GM12878 (cell line): ENCODE measurements around the gene WHRN. TPM values are rescaled to one million over a fixed set of nuclear protein-coding genes. Genes with fewer than 3 reads are reported as not detected.

ENCODE experiments used
- ATAC-seq: fragments of 200-7000 bp; cut with Tn5 transposase; 3 replicates; pipeline ENCODE4 v1.9.1; 2020; ENCODE audit warnings: mild to moderate bottlenecking, moderate library complexity
- BruUV-seq: library from RNA; stranded (reverse); fragments of 400-500 nt; replicated peaks from 2 replicates; lab custom pipeline; 2021; lab: Mats Ljungman, UMichigan
- CTCF ChIA-PET: fragments of 300-600 bp; sonication (Branson Sonifier 250); formaldehyde crosslinking; extraction: SDS; loops from one replicate; lab custom pipeline; 2021; ENCODE audit warnings: inconsistent platforms; lab: Yijun Ruan, JAX
- POLR2A ChIA-PET: fragments of 350-600 bp; formaldehyde crosslinking; extraction: SDS; loops from one replicate; lab custom pipeline; 2021; ENCODE audit warnings: inconsistent platforms; lab: Charles Lee
- RAD21 ChIA-PET: fragments of 300-600 bp; sonication (Branson Sonifier 250); formaldehyde crosslinking; loops from one replicate; lab custom pipeline; 2023; ENCODE audit warnings: antibody characterized with exemption; ENCODE audit not compliant: unreplicated experiment; lab: Charles Lee
- SMC1A ChIA-PET: fragments of 300-600 bp; sonication (Branson Sonifier 250); formaldehyde crosslinking; loops from one replicate; lab custom pipeline; 2023; ENCODE audit not compliant: unreplicated experiment, uncharacterized antibody; lab: Charles Lee
- DNase-seq: peaks from one replicate; pipeline ENCODE4 v3.0.0-alpha.2; 2011; ENCODE audit warnings: low read depth, low spot score
- FAIRE-seq: peaks from 3 replicates; lab custom pipeline; 2011; peaks lifted over from hg19 to GRCh38; lab: Jason Lieb, UNC
- H2AFZ ChIP-seq: 2 replicates; pipeline ENCODE4 v1.6.0; 2011; ENCODE audit warnings: low read depth, low read length, control low read depth; ENCODE audit not compliant: control insufficient read depth
- H3K27ac ChIP-seq: 2 replicates; pipeline ENCODE4 v1.5.1; 2011; ENCODE audit warnings: control low read depth; ENCODE audit not compliant: control insufficient read depth, insufficient read depth
- H3K27me3 ChIP-seq, 2 experiments: replicated peaks in 1 of 2; 2 replicates each; pipeline versions ENCODE4 v1.6.0 to v1.6.1; 2011; ENCODE audit warnings: low read length in 1 of 2; ENCODE audit not compliant: control insufficient read depth in 2 of 2, insufficient read depth in 2 of 2
- H3K36me3 ChIP-seq, 2 experiments: 2 replicates each; pipeline ENCODE4 v1.5.1; 2011; ENCODE audit warnings: low read length in 1 of 2; ENCODE audit not compliant: control insufficient read depth in 2 of 2, insufficient read depth in 2 of 2
- H3K4me1 ChIP-seq: 2 replicates; pipeline ENCODE4 v1.6.1; 2011; ENCODE audit warnings: mild to moderate bottlenecking, low read length, moderate library complexity, mixed read lengths; ENCODE audit not compliant: control insufficient read depth, insufficient read depth
- H3K4me2 ChIP-seq: 2 replicates; pipeline ENCODE4 v1.6.0; 2011; ENCODE audit warnings: control low read depth; ENCODE audit not compliant: control insufficient read depth, insufficient read depth
- H3K4me3 ChIP-seq: fragments of 200-600 bp; sonication (generic); 2 replicates; pipeline ENCODE4 v1.5.1; 2016
- H3K79me2 ChIP-seq: 2 replicates; pipeline ENCODE4 v1.6.0; 2011; ENCODE audit warnings: low read length; ENCODE audit not compliant: control insufficient read depth, insufficient read depth
- H3K9ac ChIP-seq: 2 replicates; pipeline ENCODE4 v1.8.0; 2011; ENCODE audit warnings: low read length, control low read depth, mixed read lengths; ENCODE audit not compliant: control insufficient read depth, insufficient read depth
- H3K9me3 ChIP-seq: replicated peaks from 3 replicates; pipeline ENCODE4 v1.5.1; 2011; ENCODE audit warnings: mild to moderate bottlenecking, low read length; ENCODE audit not compliant: control insufficient read depth, insufficient read depth
- H4K20me1 ChIP-seq: 2 replicates; pipeline ENCODE4 v1.6.0; 2011; ENCODE audit not compliant: control insufficient read depth, insufficient read depth
- ATF7 ChIP-seq: fragments of 450-650 bp; IDR thresholded peaks from 2 replicates; pipeline ENCODE4 v1.6.1; 2016; ENCODE audit warnings: low read depth, mild to moderate bottlenecking
- CEBPZ ChIP-seq: fragments of 150-350 bp; IDR thresholded peaks from 2 replicates; pipeline ENCODE4 v1.6.1; 2016; ENCODE audit warnings: low read depth, low read length
- CTCF ChIP-seq, 3 experiments: IDR thresholded peaks in 2 of 3; conservative IDR thresholded peaks in 1 of 3; 2 replicates each; pipeline ENCODE4 v1.5.1; 2011; ENCODE audit warnings: low read depth in 3 of 3, low read length in 3 of 3, mild to moderate bottlenecking in 3 of 3, control low read depth in 2 of 3, moderate library complexity in 2 of 3, inconsistent platforms in 1 of 3, mixed read lengths in 1 of 3; ENCODE audit not compliant: control insufficient read depth in 2 of 3, insufficient read depth in 1 of 3; ENCODE audit errors: extremely low read depth in 1 of 3
- ESRRA ChIP-seq: IDR thresholded peaks from 2 replicates; pipeline ENCODE4 v1.6.1; 2012; ENCODE audit warnings: mild to moderate bottlenecking, low read length, improper control_type of control experiment
- ETV6 ChIP-seq, 2 experiments: fragments of 450-650 bp in 1 of 2; IDR thresholded peaks in 1 of 2; conservative IDR thresholded peaks in 1 of 2; 2 replicates each; pipeline ENCODE4 v1.6.1; 2014; ENCODE audit warnings: antibody characterized with exemption in 1 of 2, borderline replicate concordance in 1 of 2, low read depth in 1 of 2, mild to moderate bottlenecking in 1 of 2, moderate library complexity in 1 of 2
- FOXK2 ChIP-seq: fragments of 450-650 bp; IDR thresholded peaks from 2 replicates; pipeline ENCODE4 v1.6.1; 2017; ENCODE audit warnings: mild to moderate bottlenecking, moderate library complexity
- HDGF ChIP-seq: fragments of 450-650 bp; IDR thresholded peaks from 2 replicates; pipeline ENCODE4 v1.6.1; 2016; ENCODE audit warnings: antibody characterized with exemption
- IRF4 ChIP-seq: IDR thresholded peaks from 2 replicates; pipeline ENCODE4 v1.6.1; 2011; ENCODE audit warnings: low read depth, low read length
- POU2F2 ChIP-seq: IDR thresholded peaks from 3 replicates; pipeline ENCODE4 v1.6.1; 2011; ENCODE audit warnings: low read depth, mild to moderate bottlenecking, low read length, borderline replicate concordance
- RELA ChIP-seq: fragments of 450-650 bp; IDR thresholded peaks from 2 replicates; pipeline ENCODE4 v1.8.0; 2014; ENCODE audit warnings: borderline replicate concordance; ENCODE audit not compliant: partially characterized antibody
- SMARCA5 ChIP-seq: fragments of 450-650 bp; IDR thresholded peaks from 2 replicates; pipeline ENCODE4 v1.6.1; 2017; ENCODE audit warnings: mild to moderate bottlenecking
- SMC3 ChIP-seq: IDR thresholded peaks from 2 replicates; pipeline ENCODE4 v1.6.1; 2011; ENCODE audit warnings: low read length, improper control_type of control experiment, borderline replicate concordance
- SUPT20H ChIP-seq: IDR thresholded peaks from 2 replicates; pipeline ENCODE4 v1.6.1; 2011; ENCODE audit warnings: low read depth, mild to moderate bottlenecking, low read length, moderate library complexity, borderline replicate concordance; ENCODE audit not compliant: control insufficient read depth
- TARDBP ChIP-seq: IDR thresholded peaks from 2 replicates; pipeline ENCODE4 v1.6.1; 2016; ENCODE audit warnings: borderline replicate concordance
- USF2 ChIP-seq: IDR thresholded peaks from 2 replicates; pipeline ENCODE4 v1.6.1; 2011; ENCODE audit warnings: low read depth, low read length, improper control_type of control experiment, borderline replicate concordance
- ZBED1 ChIP-seq: IDR thresholded peaks from 2 replicates; pipeline ENCODE4 v1.6.1; 2016; ENCODE audit warnings: borderline replicate concordance
- ZNF622 ChIP-seq: fragments of 450-650 bp; IDR thresholded peaks from 2 replicates; pipeline ENCODE4 v1.6.1; 2017; ENCODE audit warnings: mild to moderate bottlenecking, inconsistent platforms
- WGBS: methylation state at CpG from one replicate; pipeline ENCODE4 v1.1.6; 2016; ENCODE audit warnings: low lambda C conversion rate; ENCODE audit not compliant: insufficient replicate concordance, insufficient coverage; ENCODE audit errors: missing lambda C conversion rate; 5-methylcytosine and 5-hydroxymethylcytosine counted together
- in situ Hi-C: fragments of 300-500 bp; cut with MboI; formaldehyde crosslinking; loops from 9 replicates; pipeline ENCODE4 v1.14.3; 2018; ENCODE audit warnings: mixed read lengths
- intact Hi-C: fragments of 100-400 bp; cut with micrococcal nuclease; formaldehyde crosslinking; loops from one replicate; pipeline ENCODE4 v1.14.2; 2022; ENCODE audit not compliant: unreplicated experiment
- polyA plus RNA-seq, 11 experiments: library from polyadenylated mRNA; depleted of rRNA in 4 of 11; unstranded in 6 of 11; stranded (reverse) in 5 of 11; fragments of >200 nt; fragmentation: Nextera tagmentation in 4 of 11; fragmentation: Illumina TruSeq in 1 of 11; extraction: Ambion mirVana in 4 of 11; extraction: Trizol in 1 of 11; gene quantifications; 1 replicate in 1 of 11; 2 replicates in 10 of 11; pipeline versions ENCODE4 v1.2.1 to v1.2.3, GENCODE V29; 2011 to 2016; ENCODE audit warnings: inconsistent platforms in 2 of 11, missing spikeins in 2 of 11, low read depth in 1 of 11
- total RNA-seq, 4 experiments: library from RNA; depleted of rRNA in 3 of 4; stranded (reverse); fragments of >200 nt in 3 of 4; fragmentation: Illumina TruSeq in 1 of 4; extraction: Trizol in 1 of 4; gene quantifications; 2 replicates each; pipeline versions ENCODE4 v1.2.1 to v1.2.3, GENCODE V29; 2013 to 2021

Gene WHRN
- total and polyA plus RNA-seq, 10 of the 15 experiments (the other 5 are each of a cell fraction or from before 2014, with no cell fraction given), result 0.04 to 18.2 (median 0.68) TPM; not detected in 1

- no TSS peak for BruUV-seq
- no peaks in the 10 kb centered on the region; a peak in 1 of 4 replicates for H3K36me3 ChIP-seq
- no peak overlapping the region for H3K9ac ChIP-seq
- no peak overlapping the region; the same call in 1 of the 2 replicates for H2AFZ ChIP-seq
- CTCF ChIA-PET, result interaction anchor here (0.5 to 7.4 kb wide), 62 partner anchors 9 to 609 kb away, joined by 3 to 115 read pairs (median 4); partner anchors contain the start of genes TEX53 and WHRN
- peak; percentile 98 for ATAC-seq
- no peaks in the 10 kb centered on the region for H3K9me3 ChIP-seq
- RAD21 ChIA-PET, result interaction anchor here (0.6 to 7.1 kb wide), 33 partner anchors 9 to 609 kb away, joined by 3 to 69 read pairs (median 4); partner anchors contain the start of genes AKNA and WHRN
- no peaks in the 10 kb centered on the region for H3K79me2 ChIP-seq
- no peak for DNase-seq
- no peak overlapping the region for H3K27ac ChIP-seq
- peak; percentile 85 for FAIRE-seq
- H4K20me1 ChIP-seq, result no peaks in the 10 kb centered on the region; the same call in 1 of the 2 replicates
- intact Hi-C loops, result loop anchor here (1.0 to 5.0 kb wide), 5 partner anchors 66 to 609 kb away; partner anchors contain the start of gene WHRN
- in situ Hi-C loops, result loop anchor here (5.0 kb wide), 2 partner anchors 242 to 607 kb away; no protein-coding TSS in a partner anchor
- no peak overlapping the region for H3K4me2 ChIP-seq
- WGBS, result 16% methylated on average over 15 of the region's 15 CpGs
- no peaks in the 10 kb centered on the region; a peak in 1 of 4 replicates for H3K27me3 ChIP-seq
- H3K4me1 ChIP-seq, result peaks cover 5% of the 10 kb centered on the region; the same call in 1 of the 2 replicates
- SMC1A ChIA-PET, result interaction anchor here (0.6 to 6.8 kb wide), 35 partner anchors 10 to 298 kb away, joined by 3 to 75 read pairs (median 4); partner anchors contain the start of gene WHRN
- H3K4me3 ChIP-seq, result no peak overlapping the region
- POLR2A ChIA-PET, result interaction anchor here (0.5 to 1.9 kb wide), 5 partner anchors 13 to 248 kb away, joined by 4 to 7 read pairs (median 6); no protein-coding TSS in a partner anchor
- TF ChIP-seq RELA (peak; percentile 46), SMC3 (peak; percentile 80), ESRRA (no peak), USF2 (no peak), ETV6 (conservative IDR thresholded peaks at IDR 0.05 in 1 of 2, IDR thresholded peaks at IDR 0.05 in 1 of 2; ENCODE audit: borderline replicate concordance in 1 of 2, low read depth in 1 of 2) (no peak), CEBPZ (no peak), TARDBP (no peak), CTCF (IDR thresholded peaks at IDR 0.05 in 2 of 3, conservative IDR thresholded peaks at IDR 0.05 in 1 of 3; ENCODE audit: control insufficient read depth in 2 of 3, extremely low read depth in 1 of 3, insufficient read depth in 1 of 3, low read depth in 3 of 3, low read length in 3 of 3) (peak; percentile 76 to 93 (median 84)), SUPT20H (no peak), ZBED1 (no peak), ZNF622 (no peak), FOXK2 (no peak), IRF4 (0 out of 2 replicates have a peak, but pooled peaks have one; percentile 26), ATF7 (no peak), POU2F2 (no peak), SMARCA5 (0 out of 2 replicates have a peak, but pooled peaks have one; percentile 47), HDGF (peak; percentile 55; the same call in 1 of the 2 replicates)
Measured at GRCh38 chr9:114405294-114406034, 99.8 kb downstream of the WHRN start.
